Naive thymus-derived CD4-positive, alpha-beta T cell (primary cell): ENCODE results near the gene RAMP3. TPM values are rescaled to one million over a fixed set of nuclear protein-coding genes. Genes with fewer than 3 reads are reported as not detected.
"Not testable (repeated sequence)": the region's sequence is repeated elsewhere in the genome, so short reads cannot be mapped to it uniquely, and the experiment has no call there.

ENCODE experiments used
- ATAC-seq: fragments of 150-1000 bp; cut with Tn5 transposase; 2 replicates; pipeline ENCODE4 v1.10.0; 2021; ENCODE audit warnings: mild to moderate bottlenecking, moderate library complexity
- CTCF ChIA-PET: fragments of 350-600 bp; sonication (Branson Sonifier 250); formaldehyde crosslinking; loops from one replicate; lab custom pipeline; 2021; ENCODE audit warnings: antibody characterized with exemption; lab: Charles Lee
- POLR2A ChIA-PET: fragments of 350-600 bp; sonication (Branson Sonifier 250); formaldehyde crosslinking; loops from one replicate; lab custom pipeline; 2021; ENCODE audit warnings: antibody characterized with exemption, inconsistent platforms; lab: Charles Lee
- DNase-seq, 9 donors: peaks; one replicate each; pipeline versions ENCODE4 v3.0.0 to v3.0.0-alpha.2; 2020 to 2022; ENCODE audit warnings: mixed read lengths in 1 of 9
- H3K27ac ChIP-seq: one replicate; pipeline ENCODE4 v1.7.0; 2013; ENCODE audit warnings: mild to moderate bottlenecking, low read depth, low read length, moderate library complexity
- H3K27me3 ChIP-seq, 2 donors: one replicate each; pipeline ENCODE4 v1.7.0; 2013; ENCODE audit warnings: low read length in 2 of 2, mild to moderate bottlenecking in 2 of 2, moderate library complexity in 2 of 2; ENCODE audit not compliant: control insufficient read depth in 2 of 2, insufficient read depth in 2 of 2
- H3K36me3 ChIP-seq, 3 experiments: 1 replicate in 2 of 3; 2 replicates in 1 of 3; pipeline ENCODE4 v1.7.0; 2013; ENCODE audit warnings: low read length in 3 of 3, mild to moderate bottlenecking in 3 of 3, moderate library complexity in 1 of 3; ENCODE audit not compliant: insufficient read depth in 3 of 3, control insufficient read depth in 2 of 3
- H3K4me1 ChIP-seq, 2 donors: one replicate each; pipeline ENCODE4 v1.7.0; 2013; ENCODE audit warnings: low read length in 2 of 2, mild to moderate bottlenecking in 2 of 2, moderate library complexity in 1 of 2; ENCODE audit not compliant: control insufficient read depth in 2 of 2, insufficient read depth in 2 of 2
- H3K4me3 ChIP-seq: 2 replicates; pipeline ENCODE4 v1.7.0; 2013; ENCODE audit warnings: mild to moderate bottlenecking, low read length
- H3K9me3 ChIP-seq, 3 experiments: 1 replicate in 2 of 3; 2 replicates in 1 of 3; pipeline ENCODE4 v1.7.0; 2013; ENCODE audit warnings: low read length in 3 of 3; ENCODE audit not compliant: control insufficient read depth in 2 of 3
- H3K27ac Mint-ChIP-seq, 9 donors: one replicate each; pipeline ENCODE4 v1.8.0; 2020 to 2022; ENCODE audit warnings: mixed read lengths in 9 of 9, mild to moderate bottlenecking in 8 of 9, moderate library complexity in 5 of 9, inconsistent platforms in 2 of 9
- H3K27me3 Mint-ChIP-seq, 5 donors: one replicate each; pipeline ENCODE4 v1.8.0; 2021 to 2022; ENCODE audit warnings: mixed read lengths in 5 of 5, mild to moderate bottlenecking in 1 of 5
- H3K36me3 Mint-ChIP-seq, 5 donors: one replicate each; pipeline ENCODE4 v1.8.0; 2020 to 2022; ENCODE audit warnings: mixed read lengths in 5 of 5, mild to moderate bottlenecking in 3 of 5, inconsistent platforms in 1 of 5
- H3K4me1 Mint-ChIP-seq, 7 donors: one replicate each; pipeline ENCODE4 v1.8.0; 2020 to 2022; ENCODE audit warnings: mixed read lengths in 7 of 7, mild to moderate bottlenecking in 3 of 7, inconsistent platforms in 1 of 7
- H3K4me3 Mint-ChIP-seq, 10 donors: one replicate each; pipeline ENCODE4 v1.8.0; 2020 to 2022; ENCODE audit warnings: mild to moderate bottlenecking in 10 of 10, mixed read lengths in 10 of 10, moderate library complexity in 6 of 10, inconsistent platforms in 2 of 10
- H3K9me3 Mint-ChIP-seq, 11 donors: one replicate each; pipeline ENCODE4 v1.8.0; 2020 to 2022; ENCODE audit warnings: mixed read lengths in 11 of 11, mild to moderate bottlenecking in 4 of 11, inconsistent platforms in 1 of 11, moderate library complexity in 1 of 11
- intact Hi-C, 2 donors: fragments of 100-400 bp; cut with micrococcal nuclease; formaldehyde crosslinking; loops; one replicate each; pipeline ENCODE4 v1.15.1; 2023
- polyA plus RNA-seq, 2 donors: library from polyadenylated mRNA; unstranded; fragments of 300-500 nt; fragmentation: Illumina TruSeq; gene quantifications; one replicate each; pipeline ENCODE4 v1.2.3, GENCODE V29; 2021
- total RNA-seq, 6 experiments: library from RNA in 5 of 6; stranded (reverse) in 5 of 6; gene quantifications; 1 replicate in 5 of 6; 2 replicates in 1 of 6; pipeline ENCODE4 v1.2.3 and lab custom pipeline; 2021 to 2026

Gene RAMP3
- total and polyA plus RNA-seq, 7 experiments from 2014 or later, result 0.39 TPM; not detected in 6

GRCh38 chr7:45151967-45152366 is 5.6 kb upstream of the RAMP3 start:
- DNase-seq (no peak), ATAC-seq (no peak)
- Mint-ChIP-seq H3K4me3 (no peak overlapping the region), H3K4me1 (peaks cover 0 to 4% (median 0%) of the 10 kb centered on the region in 7 donors), H3K27me3 (peaks cover 4 to 24% (median 21%) of the 10 kb centered on the region in 5 donors), H3K9me3 (no peaks in the 10 kb centered on the region), H3K36me3 (no peaks in the 10 kb centered on the region), H3K27ac (no peak overlapping the region)
- no peaks in the 10 kb centered on the region for H3K4me1 ChIP-seq
- no peaks in the 10 kb centered on the region for H3K36me3 ChIP-seq
- no peaks in the 10 kb centered on the region for H3K9me3 ChIP-seq
- no peak overlapping the region for H3K27ac ChIP-seq
- ChIA-PET CTCF (interaction anchor here (1.7 kb wide), 1 partner anchor 109 kb away, joined by 7 read pairs; no protein-coding TSS in a partner anchor), POLR2A (no interaction called here)
- no peak overlapping the region for H3K4me3 ChIP-seq
- no peaks in the 10 kb centered on the region for H3K27me3 ChIP-seq
- intact Hi-C loops, result no loop called here

GRCh38 chr7:45153233-45153632 is 4.4 kb upstream of the RAMP3 start:
- no peak for DNase-seq
- Mint-ChIP-seq H3K27ac (no peak overlapping the region), H3K27me3 (peaks cover 9 to 30% (median 22%) of the 10 kb centered on the region in 5 donors), H3K4me1 (peaks cover 0 to 7% (median 3%) of the 10 kb centered on the region in 7 donors), H3K9me3 (no peaks in the 10 kb centered on the region), H3K36me3 (peaks cover 0 to 1% (median 0%) of the 10 kb centered on the region in 5 donors), H3K4me3 (no peak overlapping the region)
- no peaks in the 10 kb centered on the region for H3K9me3 ChIP-seq
- no peaks in the 10 kb centered on the region for H3K27me3 ChIP-seq
- no peaks in the 10 kb centered on the region for H3K4me1 ChIP-seq
- H3K36me3 ChIP-seq, result no peaks in the 10 kb centered on the region
- ChIA-PET CTCF (interaction anchor here (1.7 kb wide), 1 partner anchor 108 kb away, joined by 7 read pairs; no protein-coding TSS in a partner anchor), POLR2A (no interaction called here)
- intact Hi-C loops, result no loop called here
- H3K27ac ChIP-seq, result no peak overlapping the region
- H3K4me3 ChIP-seq, result no peak overlapping the region
- no peak for ATAC-seq

GRCh38 chr7:45153861-45154260 is 3.7 kb upstream of the RAMP3 start:
- H3K4me1 Mint-ChIP-seq, result peaks cover 0 to 11% (median 3%) of the 10 kb centered on the region in 7 donors
- H3K4me3 Mint-ChIP-seq, H3K27me3 ChIP-seq, CTCF ChIA-PET, H3K4me1 ChIP-seq, H3K9me3 ChIP-seq, H3K4me3 ChIP-seq, DNase-seq, ATAC-seq, H3K36me3 ChIP-seq, H3K9me3 Mint-ChIP-seq, H3K27ac Mint-ChIP-seq, POLR2A ChIA-PET, H3K36me3 Mint-ChIP-seq, H3K27ac ChIP-seq: not testable (repeated sequence)
- intact Hi-C loops, result loop anchor here in 1 of 2 donors (1.0 kb wide), 1 partner anchor 106 kb away; no protein-coding TSS in a partner anchor
- H3K27me3 Mint-ChIP-seq, result peaks cover 16 to 32% (median 23%) of the 10 kb centered on the region in 5 donors

- H3K36me3 Mint-ChIP-seq, result peaks cover 0 to 6% (median 0%) of the 10 kb centered on the region in 5 donors
- H3K36me3 ChIP-seq, result no peaks in the 10 kb centered on the region
- intact Hi-C loops, result no loop called here
- ChIA-PET CTCF (no interaction called here), POLR2A (no interaction called here)
- H3K27ac ChIP-seq, result no peak overlapping the region
- H3K4me1 Mint-ChIP-seq, result peaks cover 0 to 11% (median 5%) of the 10 kb centered on the region in 7 donors
- no peak overlapping the region for H3K27ac Mint-ChIP-seq
- H3K4me3 Mint-ChIP-seq, result no peak overlapping the region
- no peaks in the 10 kb centered on the region for H3K9me3 Mint-ChIP-seq
- no peak for ATAC-seq
- peaks cover 21 to 36% (median 27%) of the 10 kb centered on the region in 5 donors for H3K27me3 Mint-ChIP-seq
- no peaks in the 10 kb centered on the region for H3K4me1 ChIP-seq
- no peaks in the 10 kb centered on the region for H3K27me3 ChIP-seq
- DNase-seq, result no peak
- no peak overlapping the region for H3K4me3 ChIP-seq
- H3K9me3 ChIP-seq, result no peaks in the 10 kb centered on the region
Observed at GRCh38 chr7:45155357-45155900, 2.2 kb upstream of the RAMP3 start.

GRCh38 chr7:45155941-45156340 is 1.6 kb upstream of the RAMP3 start:
- Mint-ChIP-seq H3K27ac (no peak overlapping the region), H3K4me1 (peaks cover 0 to 11% (median 6%) of the 10 kb centered on the region in 7 donors), H3K27me3 (peaks cover 21 to 37% (median 27%) of the 10 kb centered on the region in 5 donors), H3K36me3 (peaks cover 0 to 6% (median 0%) of the 10 kb centered on the region in 5 donors), H3K4me3 (no peak overlapping the region), H3K9me3 (no peaks in the 10 kb centered on the region)
- Histone ChIP-seq H3K27ac (no peak overlapping the region), H3K36me3 (no peaks in the 10 kb centered on the region), H3K4me3 (no peak overlapping the region), H3K4me1 (no peaks in the 10 kb centered on the region), H3K27me3 (no peaks in the 10 kb centered on the region), H3K9me3 (no peaks in the 10 kb centered on the region)
- ATAC-seq, result no peak
- CTCF ChIA-PET, result interaction anchor here (0.7 kb wide), 1 partner anchor 103 kb away, joined by 3 read pairs; no protein-coding TSS in a partner anchor
- POLR2A ChIA-PET, result no interaction called here
- no peak for DNase-seq
- intact Hi-C loops, result no loop called here

- H3K4me3 Mint-ChIP-seq, result peak overlapping the region in 5 of 10 donors; percentile 1 to 73 (median 40)
Observed at GRCh38 chr7:45156516-45157272, 897 bp upstream of the RAMP3 start.

More at GRCh38 chr7:45156516-45157272, 897 bp upstream of the RAMP3 start:
- H3K4me1 Mint-ChIP-seq, result peaks cover 0 to 16% (median 8%) of the 10 kb centered on the region in 7 donors
- Histone ChIP-seq H3K27ac (no peak overlapping the region), H3K36me3 (no peaks in the 10 kb centered on the region), H3K9me3 (no peaks in the 10 kb centered on the region), H3K27me3 (no peaks in the 10 kb centered on the region), H3K4me1 (no peaks in the 10 kb centered on the region), H3K4me3 (no peak overlapping the region)
- H3K27ac Mint-ChIP-seq, result peak overlapping the region in 1 of 9 donors; percentile 10
- ChIA-PET POLR2A (no interaction called here), CTCF (interaction anchor here (0.7 kb wide), 1 partner anchor 103 kb away, joined by 3 read pairs; no protein-coding TSS in a partner anchor)
- no peaks in the 10 kb centered on the region for H3K9me3 Mint-ChIP-seq
- intact Hi-C loops, result no loop called here
- DNase-seq, result no peak
- H3K27me3 Mint-ChIP-seq, result peaks cover 20 to 39% (median 27%) of the 10 kb centered on the region in 5 donors
- no peak for ATAC-seq
- peaks cover 0 to 6% (median 0%) of the 10 kb centered on the region in 5 donors for H3K36me3 Mint-ChIP-seq
